Osteocyte (in vitro differentiated cells): ENCODE measurements around the gene MGLL. TPM values are rescaled to one million over a fixed set of nuclear protein-coding genes. Genes with fewer than 3 reads are reported as not detected.
A peak's percentile ranks its signal among the peaks of the same experiment; 100 is the strongest.

Experiments
- DNase-seq: peaks from one replicate; pipeline ENCODE4 v3.0.0; 2021; ENCODE audit warnings: mixed read lengths; ENCODE audit not compliant: unreplicated experiment; ENCODE audit errors: extremely low spot score
- H3K27ac Mint-ChIP-seq: one replicate; pipeline ENCODE4 v1.8.0; 2021; ENCODE audit warnings: mild to moderate bottlenecking, mixed read lengths; ENCODE audit not compliant: unreplicated experiment
- H3K27me3 Mint-ChIP-seq: one replicate; pipeline ENCODE4 v1.8.0; 2021; ENCODE audit warnings: mixed read lengths; ENCODE audit not compliant: unreplicated experiment
- H3K36me3 Mint-ChIP-seq: one replicate; pipeline ENCODE4 v1.8.0; 2021; ENCODE audit warnings: mixed read lengths; ENCODE audit not compliant: unreplicated experiment
- H3K4me1 Mint-ChIP-seq: one replicate; pipeline ENCODE4 v1.8.0; 2021; ENCODE audit warnings: mixed read lengths; ENCODE audit not compliant: unreplicated experiment
- H3K4me3 Mint-ChIP-seq: one replicate; pipeline ENCODE4 v1.8.0; 2021; ENCODE audit warnings: mild to moderate bottlenecking, moderate library complexity, mixed read lengths; ENCODE audit not compliant: unreplicated experiment
- H3K9me3 Mint-ChIP-seq: one replicate; pipeline ENCODE4 v1.8.0; 2021; ENCODE audit warnings: mixed read lengths; ENCODE audit not compliant: unreplicated experiment
- total RNA-seq: library from RNA; stranded (reverse); gene quantifications from 2 replicates; pipeline ENCODE4 v1.2.1, GENCODE V29; 2021
- TF ChIP-seq, protein P1 (sequence below): fragments of 200-600 bp; sonication (generic); IDR thresholded peaks from 2 replicates; pipeline ENCODE4 v1.5.0; 2021; ENCODE audit warnings: antibody characterized with exemption, mild to moderate bottlenecking, moderate library complexity

Gene MGLL
- total RNA-seq, 1 donor from 2014 or later = 112 TPM

- no peak overlapping the region for H3K4me3 Mint-ChIP-seq
- peak overlapping the region; percentile 54 for H3K27ac Mint-ChIP-seq
Measured at GRCh38 chr3:127767126-127767525, 55.2 kb downstream of the MGLL start.

DNA sequence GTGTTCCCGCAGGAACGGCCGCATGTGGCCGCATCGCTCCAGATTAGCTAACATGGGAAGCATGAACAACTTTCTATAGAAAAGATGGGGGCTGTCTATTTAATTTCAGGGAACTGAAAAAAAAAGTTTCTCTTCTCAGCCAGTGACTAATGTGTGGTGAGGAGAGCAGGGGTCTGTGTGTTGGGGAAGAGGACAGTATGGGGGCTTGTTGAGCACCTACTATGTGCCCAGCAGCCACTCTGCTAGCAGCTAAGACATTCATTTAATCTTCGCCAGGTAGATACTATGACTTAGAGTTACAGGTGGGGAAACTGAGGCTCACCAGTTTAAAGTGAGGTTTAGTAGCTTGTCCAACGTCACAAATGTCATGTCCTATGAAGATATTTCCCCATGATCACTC lies 56.6 kb downstream of the MGLL start:
- H3K4me3 Mint-ChIP-seq = no peak overlapping the region
- H3K27ac Mint-ChIP-seq = peak overlapping the region; percentile 93
- no peak for DNase-seq
- TF ChIP-seq, protein P1, sequence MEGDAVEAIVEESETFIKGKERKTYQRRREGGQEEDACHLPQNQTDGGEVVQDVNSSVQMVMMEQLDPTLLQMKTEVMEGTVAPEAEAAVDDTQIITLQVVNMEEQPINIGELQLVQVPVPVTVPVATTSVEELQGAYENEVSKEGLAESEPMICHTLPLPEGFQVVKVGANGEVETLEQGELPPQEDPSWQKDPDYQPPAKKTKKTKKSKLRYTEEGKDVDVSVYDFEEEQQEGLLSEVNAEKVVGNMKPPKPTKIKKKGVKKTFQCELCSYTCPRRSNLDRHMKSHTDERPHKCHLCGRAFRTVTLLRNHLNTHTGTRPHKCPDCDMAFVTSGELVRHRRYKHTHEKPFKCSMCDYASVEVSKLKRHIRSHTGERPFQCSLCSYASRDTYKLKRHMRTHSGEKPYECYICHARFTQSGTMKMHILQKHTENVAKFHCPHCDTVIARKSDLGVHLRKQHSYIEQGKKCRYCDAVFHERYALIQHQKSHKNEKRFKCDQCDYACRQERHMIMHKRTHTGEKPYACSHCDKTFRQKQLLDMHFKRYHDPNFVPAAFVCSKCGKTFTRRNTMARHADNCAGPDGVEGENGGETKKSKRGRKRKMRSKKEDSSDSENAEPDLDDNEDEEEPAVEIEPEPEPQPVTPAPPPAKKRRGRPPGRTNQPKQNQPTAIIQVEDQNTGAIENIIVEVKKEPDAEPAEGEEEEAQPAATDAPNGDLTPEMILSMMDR = no peak
- H3K4me1 Mint-ChIP-seq = peaks cover 86% of the 10 kb centered on the region
- H3K36me3 Mint-ChIP-seq = peaks cover 14% of the 10 kb centered on the region
- H3K27me3 Mint-ChIP-seq = no peaks in the 10 kb centered on the region
- H3K9me3 Mint-ChIP-seq = peaks cover 7% of the 10 kb centered on the region

More at GRCh38 chr3:127767126-127767525, 55.2 kb downstream of the MGLL start:
- Mint-ChIP-seq H3K9me3 (peaks cover 7% of the 10 kb centered on the region), H3K4me1 (peaks cover 82% of the 10 kb centered on the region), H3K27me3 (no peaks in the 10 kb centered on the region), H3K36me3 (peaks cover 14% of the 10 kb centered on the region)
- TF ChIP-seq, protein P1 = no peak
- no peak for DNase-seq

DNA sequence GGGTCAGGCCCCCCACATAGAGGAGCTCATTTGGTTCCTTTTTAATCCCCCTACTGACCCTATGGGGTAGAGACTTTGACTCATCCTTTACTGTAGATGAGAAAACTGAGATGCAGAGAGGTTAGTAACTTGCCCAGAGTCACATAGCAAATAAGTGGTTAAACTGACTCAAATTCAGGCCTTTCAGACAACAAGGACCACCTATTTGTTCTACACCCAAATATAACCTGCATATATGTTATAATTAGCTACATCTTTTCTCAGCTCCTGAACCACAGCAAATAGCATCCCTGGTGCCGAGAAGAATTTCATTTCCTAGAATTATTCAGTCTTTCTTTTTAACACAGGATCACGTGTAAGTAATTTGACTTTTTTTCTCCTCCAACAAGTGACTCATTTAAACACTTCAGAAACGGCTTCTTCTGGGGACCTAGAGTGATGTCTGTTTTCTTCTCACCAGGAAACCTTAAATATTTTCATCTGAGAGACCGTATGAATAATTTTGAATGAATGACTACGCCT lies 57.4 kb downstream of the MGLL start:
- peak overlapping the region; percentile 93 for H3K27ac Mint-ChIP-seq
- peaks cover 7% of the 10 kb centered on the region for H3K9me3 Mint-ChIP-seq
- TF ChIP-seq, protein P1 = no peak
- H3K36me3 Mint-ChIP-seq = peaks cover 14% of the 10 kb centered on the region
- H3K4me3 Mint-ChIP-seq = peak overlapping the region; percentile 4
- H3K4me1 Mint-ChIP-seq = peaks cover 79% of the 10 kb centered on the region
- no peaks in the 10 kb centered on the region for H3K27me3 Mint-ChIP-seq
- no peak for DNase-seq

GRCh38 chr3:127764301-127764700 lies 58.0 kb downstream of the MGLL start:
- H3K4me3 Mint-ChIP-seq = no peak overlapping the region
- H3K4me1 Mint-ChIP-seq = peaks cover 76% of the 10 kb centered on the region
- no peak for DNase-seq
- H3K27ac Mint-ChIP-seq = peak overlapping the region; percentile 93
- H3K36me3 Mint-ChIP-seq = peaks cover 20% of the 10 kb centered on the region
- TF ChIP-seq, protein P1 = no peak
- no peaks in the 10 kb centered on the region for H3K27me3 Mint-ChIP-seq
- H3K9me3 Mint-ChIP-seq = peaks cover 7% of the 10 kb centered on the region

- H3K9me3 Mint-ChIP-seq = peaks cover 7% of the 10 kb centered on the region
- no peak for DNase-seq
- no peak overlapping the region for H3K4me3 Mint-ChIP-seq
- no peaks in the 10 kb centered on the region for H3K27me3 Mint-ChIP-seq
- H3K36me3 Mint-ChIP-seq = peaks cover 22% of the 10 kb centered on the region
- H3K27ac Mint-ChIP-seq = peak overlapping the region; percentile 74
- TF ChIP-seq, protein P1 = no peak
- peaks cover 72% of the 10 kb centered on the region for H3K4me1 Mint-ChIP-seq
Measured at GRCh38 chr3:127763816-127764215, 58.5 kb downstream of the MGLL start.
